A673 (cell line): ENCODE data around the gene UNKL. TPM values are rescaled to one million over a fixed set of nuclear protein-coding genes. Genes with fewer than 3 reads are reported as not detected.

Source experiments
- BruUV-seq: library from RNA; stranded (reverse); fragments of 400-500 nt; replicated peaks from 2 replicates; lab custom pipeline; 2021; lab: Mats Ljungman, UMichigan
- CTCF ChIA-PET: fragments of 300-600 bp; sonication (Branson Sonifier 250); formaldehyde crosslinking; loops from one replicate; lab custom pipeline; 2022; ENCODE audit warnings: antibody characterized with exemption; lab: Charles Lee
- POLR2A ChIA-PET: fragments of 300-600 bp; sonication (Branson Sonifier 250); formaldehyde crosslinking; loops from one replicate; lab custom pipeline; 2022; ENCODE audit warnings: antibody characterized with exemption; ENCODE audit not compliant: low non-redundant PET; lab: Charles Lee
- DNase-seq: peaks from one replicate; pipeline ENCODE4 v3.0.0-alpha.2; 2015; ENCODE audit warnings: low spot score
- H3K27ac ChIP-seq: fragments of 200-600 bp; sonication (generic); 2 replicates; pipeline ENCODE4 v1.5.1; 2016; ENCODE audit warnings: mixed run types, low read depth, mild to moderate bottlenecking, mixed read lengths, antibody characterized with exemption, low read length; ENCODE audit not compliant: poor library complexity, severe bottlenecking
- H3K27me3 ChIP-seq: fragments of 200-600 bp; sonication (generic); replicated peaks from 2 replicates; pipeline ENCODE4 v1.6.1; 2017; ENCODE audit warnings: mixed run types, low read depth, mild to moderate bottlenecking, mixed read lengths, antibody characterized with exemption, low read length; ENCODE audit not compliant: insufficient read depth, poor library complexity
- H3K36me3 ChIP-seq: fragments of 200-600 bp; sonication (generic); 2 replicates; pipeline ENCODE4 v1.6.1; 2016; ENCODE audit warnings: mixed run types, mild to moderate bottlenecking, mixed read lengths, antibody characterized with exemption, low read length; ENCODE audit not compliant: insufficient read depth, poor library complexity, severe bottlenecking
- H3K4me1 ChIP-seq: fragments of 200-600 bp; sonication (generic); 2 replicates; pipeline ENCODE4 v1.6.1; 2017; ENCODE audit warnings: mixed run types, mild to moderate bottlenecking, mixed read lengths, antibody characterized with exemption, low read length; ENCODE audit not compliant: insufficient read depth, poor library complexity, severe bottlenecking
- H3K4me3 ChIP-seq: fragments of 200-600 bp; sonication (generic); 2 replicates; pipeline ENCODE4 v1.5.1; 2016; ENCODE audit warnings: low read depth, mixed run types, mild to moderate bottlenecking, mixed read lengths, low read length; ENCODE audit not compliant: poor library complexity, severe bottlenecking
- H3K9me3 ChIP-seq: fragments of 200-600 bp; sonication (generic); 2 replicates; pipeline ENCODE4 v1.6.1; 2016; ENCODE audit warnings: mixed run types, low read depth, mild to moderate bottlenecking, mixed read lengths, antibody characterized with exemption, low read length; ENCODE audit not compliant: poor library complexity, severe bottlenecking
- EZH2 ChIP-seq: fragments of 200-600 bp; sonication (generic); IDR thresholded peaks from 2 replicates; pipeline ENCODE4 v1.6.1; 2017; ENCODE audit warnings: borderline replicate concordance, low read depth, mild to moderate bottlenecking, mixed read lengths, antibody characterized with exemption, low read length; ENCODE audit not compliant: poor library complexity, severe bottlenecking
- intact Hi-C: fragments of 100-400 bp; cut with micrococcal nuclease; formaldehyde crosslinking; loops from one replicate; pipeline ENCODE4 v1.10.0; 2022; ENCODE audit not compliant: unreplicated experiment
- total RNA-seq: library from RNA; stranded (reverse); gene quantifications from 2 replicates; pipeline ENCODE4 v1.2.3, GENCODE V29; 2021
- TF ChIP-seq, protein P1 (sequence below): fragments of 300-800, 200-600 bp; sonication (generic); conservative IDR thresholded peaks from 2 replicates; pipeline ENCODE4 v1.5.1; 2017; ENCODE audit warnings: low read depth, mild to moderate bottlenecking, antibody characterized with exemption, low read length, moderate library complexity, mixed read lengths

The UNKL gene
- total RNA-seq, 1 experiment from 2014 or later = 88.5 TPM

DNA sequence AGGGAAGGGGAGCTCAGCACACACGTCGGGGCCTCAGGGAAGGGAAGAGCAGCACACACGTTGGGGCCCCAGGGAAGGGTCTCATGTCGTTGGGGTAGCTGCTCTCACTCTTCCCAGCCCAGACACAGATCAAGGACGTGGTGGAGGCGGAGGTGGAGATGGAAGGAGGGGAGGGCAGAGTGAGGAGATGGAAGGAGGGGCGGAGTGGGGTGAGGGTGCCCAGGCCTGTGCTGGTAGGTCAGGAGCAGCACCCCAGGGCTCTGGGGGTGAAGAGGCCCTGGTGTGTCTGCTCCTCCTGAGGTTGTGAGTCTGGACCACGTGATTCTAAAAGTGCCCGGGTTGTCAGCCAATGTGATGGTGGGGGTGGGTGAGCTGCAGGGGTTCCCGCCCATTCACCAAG lies 45.5 kb upstream of the UNKL start:
- POLR2A ChIA-PET = interaction anchor here (0.6 kb wide), 1 partner anchor 33 kb away, joined by 13 read pairs; no protein-coding TSS in a partner anchor
- H3K9me3 ChIP-seq = no peaks in the 10 kb centered on the region
- TF ChIP-seq EZH2 = no peak
- TF ChIP-seq, protein P1, sequence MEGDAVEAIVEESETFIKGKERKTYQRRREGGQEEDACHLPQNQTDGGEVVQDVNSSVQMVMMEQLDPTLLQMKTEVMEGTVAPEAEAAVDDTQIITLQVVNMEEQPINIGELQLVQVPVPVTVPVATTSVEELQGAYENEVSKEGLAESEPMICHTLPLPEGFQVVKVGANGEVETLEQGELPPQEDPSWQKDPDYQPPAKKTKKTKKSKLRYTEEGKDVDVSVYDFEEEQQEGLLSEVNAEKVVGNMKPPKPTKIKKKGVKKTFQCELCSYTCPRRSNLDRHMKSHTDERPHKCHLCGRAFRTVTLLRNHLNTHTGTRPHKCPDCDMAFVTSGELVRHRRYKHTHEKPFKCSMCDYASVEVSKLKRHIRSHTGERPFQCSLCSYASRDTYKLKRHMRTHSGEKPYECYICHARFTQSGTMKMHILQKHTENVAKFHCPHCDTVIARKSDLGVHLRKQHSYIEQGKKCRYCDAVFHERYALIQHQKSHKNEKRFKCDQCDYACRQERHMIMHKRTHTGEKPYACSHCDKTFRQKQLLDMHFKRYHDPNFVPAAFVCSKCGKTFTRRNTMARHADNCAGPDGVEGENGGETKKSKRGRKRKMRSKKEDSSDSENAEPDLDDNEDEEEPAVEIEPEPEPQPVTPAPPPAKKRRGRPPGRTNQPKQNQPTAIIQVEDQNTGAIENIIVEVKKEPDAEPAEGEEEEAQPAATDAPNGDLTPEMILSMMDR = no peak
- intact Hi-C loops = no loop called here
- H3K4me3 ChIP-seq = no peak overlapping the region
- no peaks in the 10 kb centered on the region for H3K4me1 ChIP-seq
- peak overlapping the region; percentile 23 for H3K27ac ChIP-seq
- H3K27me3 ChIP-seq = no peaks in the 10 kb centered on the region
- BruUV-seq = no TSS peak
- no peak for DNase-seq
- no peaks in the 10 kb centered on the region for H3K36me3 ChIP-seq
- CTCF ChIA-PET = no interaction called here

GRCh38 chr16:1458977-1459341 lies 44.5 kb upstream of the UNKL start:
- Histone ChIP-seq H3K36me3 (no peaks in the 10 kb centered on the region), H3K9me3 (no peaks in the 10 kb centered on the region), H3K4me1 (no peaks in the 10 kb centered on the region), H3K27ac (no peak overlapping the region), H3K27me3 (no peaks in the 10 kb centered on the region), H3K4me3 (no peak overlapping the region)
- POLR2A ChIA-PET = no interaction called here
- DNase-seq = no peak
- intact Hi-C loops = no loop called here
- no peak for TF ChIP-seq EZH2
- TF ChIP-seq, protein P1 = no peak
- BruUV-seq = no TSS peak
- CTCF ChIA-PET = no interaction called here

DNA sequence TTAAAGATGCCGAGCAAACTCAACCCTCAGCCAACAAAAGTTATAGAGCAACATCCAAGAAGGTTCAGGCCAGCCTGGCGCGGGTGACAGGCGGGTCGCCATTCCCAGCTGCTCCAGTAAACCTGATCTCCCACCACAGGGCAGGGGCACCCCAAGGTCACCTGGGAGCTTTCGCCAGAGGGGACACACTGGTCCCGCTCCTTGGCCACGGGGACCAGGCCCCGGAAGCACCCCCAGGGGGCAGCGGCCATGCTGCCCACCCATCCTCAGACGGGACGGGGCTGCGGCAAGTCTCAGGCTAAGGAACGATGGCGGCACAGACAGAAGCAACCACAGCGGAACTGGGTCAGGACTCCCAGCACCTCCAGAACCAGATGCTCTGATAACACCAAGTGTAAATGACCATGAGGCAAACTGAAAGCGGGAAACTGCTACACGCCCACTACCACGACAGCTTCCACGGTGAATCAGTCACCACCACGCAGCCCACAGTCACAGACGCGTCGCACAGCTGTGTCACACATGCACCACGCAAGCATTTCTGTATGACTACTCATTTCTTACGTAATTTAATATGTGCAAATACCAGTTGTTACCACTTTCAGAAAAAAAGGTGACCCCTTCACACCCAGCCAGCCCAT lies 44.0 kb upstream of the UNKL start:
- Histone ChIP-seq H3K9me3 (no peaks in the 10 kb centered on the region), H3K4me1 (no peaks in the 10 kb centered on the region), H3K27ac (no peak overlapping the region), H3K27me3 (no peaks in the 10 kb centered on the region), H3K36me3 (no peaks in the 10 kb centered on the region), H3K4me3 (no peak overlapping the region)
- no TSS peak for BruUV-seq
- no peak for TF ChIP-seq EZH2
- TF ChIP-seq, protein P1 = no peak
- no peak for DNase-seq
- ChIA-PET CTCF (no interaction called here), POLR2A (no interaction called here)
- intact Hi-C loops = no loop called here
